BLaER1 treated with 17β-estradiol and CSF1 and Interleukin-3, amounts not matched to agents 10 nM and 100 nM (cell line): ENCODE data around the gene CCDC152.

Experiments
- H3K27ac ChIP-seq, 11 experiments: shearing (Covaris generic); formaldehyde crosslinking; 2 replicates each; pipeline ENCODE4 v1.8.1; 2022
- H3K27me3 ChIP-seq, 11 experiments: shearing (Covaris generic); formaldehyde crosslinking; 2 replicates each; pipeline ENCODE4 v1.8.1; 2022
- H3K36me3 ChIP-seq, 11 experiments: shearing (Covaris generic); formaldehyde crosslinking; 2 replicates each; pipeline ENCODE4 v1.8.1; 2022
- H3K4me1 ChIP-seq, 10 experiments: shearing (Covaris generic); formaldehyde crosslinking; 2 replicates each; pipeline ENCODE4 v1.8.1; 2022
- H3K4me2 ChIP-seq, 11 experiments: shearing (Covaris generic); formaldehyde crosslinking; 2 replicates each; pipeline ENCODE4 v1.8.1; 2022
- H3K4me3 ChIP-seq, 10 experiments: shearing (Covaris generic); formaldehyde crosslinking; 2 replicates each; pipeline ENCODE4 v1.8.1; 2022
- H3K9ac ChIP-seq, 11 experiments: shearing (Covaris generic); formaldehyde crosslinking; 2 replicates each; pipeline ENCODE4 v1.8.1; 2022
- H3K9me3 ChIP-seq, 11 experiments: shearing (Covaris generic); formaldehyde crosslinking; replicated peaks in 1 of 11; 2 replicates each; pipeline ENCODE4 v1.8.1; 2022
- H4K20me1 ChIP-seq, 11 experiments: shearing (Covaris generic); formaldehyde crosslinking; 2 replicates each; pipeline ENCODE4 v1.8.1; 2022
- Cebpa-rat ChIP-seq, 11 experiments: shearing (Covaris generic); IDR thresholded peaks; 2 replicates each; pipeline ENCODE4 v1.8.1; 2022

CCDC152 gene

GRCh38 chr5:42798284-42799240, 41.9 kb downstream of the CCDC152 start:
- no peaks in the 10 kb centered on the region for H3K4me1 ChIP-seq
- no peaks in the 10 kb centered on the region for H3K27me3 ChIP-seq
- TF ChIP-seq Cebpa-rat (IDR thresholded peaks at IDR 0.05) = no peak
- H3K36me3 ChIP-seq = peaks cover 0 to 34% (median 0%) of the 10 kb centered on the region in 11 experiments; a peak in 4 of 22 replicates
- peaks cover 0 to 4% (median 0%) of the 10 kb centered on the region in 11 experiments; a peak in 4 of 22 replicates for H3K9me3 ChIP-seq
- H4K20me1 ChIP-seq = peaks cover 0 to 47% (median 0%) of the 10 kb centered on the region in 11 experiments; a peak in 2 of 22 replicates
- no peak overlapping the region for H3K9ac ChIP-seq
- no peak overlapping the region for H3K4me3 ChIP-seq
- no peak overlapping the region for H3K27ac ChIP-seq
- H3K4me2 ChIP-seq = no peak overlapping the region

GRCh38 chr5:42799241-42799608, 42.6 kb downstream of the CCDC152 start:
- H4K20me1 ChIP-seq = peaks cover 0 to 54% (median 0%) of the 10 kb centered on the region in 11 experiments; a peak in 2 of 22 replicates

GRCh38 chr5:42799668-42800114, 43.1 kb downstream of the CCDC152 start:
- no peak overlapping the region for H3K4me3 ChIP-seq
- H3K36me3 ChIP-seq = peaks cover 0 to 45% (median 0%) of the 10 kb centered on the region in 11 experiments; a peak in 4 of 22 replicates
- H4K20me1 ChIP-seq = peaks cover 0 to 58% (median 0%) of the 10 kb centered on the region in 11 experiments; a peak in 2 of 22 replicates
- no peaks in the 10 kb centered on the region for H3K27me3 ChIP-seq
- no peak for TF ChIP-seq Cebpa-rat (IDR thresholded peaks at IDR 0.05)
- H3K4me2 ChIP-seq = no peak overlapping the region
- peaks cover 0 to 4% (median 0%) of the 10 kb centered on the region in 11 experiments; a peak in 3 of 22 replicates for H3K9me3 ChIP-seq
- H3K4me1 ChIP-seq = no peaks in the 10 kb centered on the region
- no peak overlapping the region for H3K9ac ChIP-seq
- H3K27ac ChIP-seq = no peak overlapping the region

More at GRCh38 chr5:42799241-42799608, 42.6 kb downstream of the CCDC152 start:
- no peak overlapping the region for H3K4me2 ChIP-seq
- H3K9me3 ChIP-seq = peaks cover 0 to 4% (median 0%) of the 10 kb centered on the region in 11 experiments; a peak in 3 of 22 replicates
- H3K27ac ChIP-seq = no peak overlapping the region
- no peak overlapping the region for H3K9ac ChIP-seq
- no peak overlapping the region for H3K4me3 ChIP-seq
- H3K36me3 ChIP-seq = peaks cover 0 to 41% (median 0%) of the 10 kb centered on the region in 11 experiments; a peak in 4 of 22 replicates
- H3K4me1 ChIP-seq = no peaks in the 10 kb centered on the region
- no peak for TF ChIP-seq Cebpa-rat (IDR thresholded peaks at IDR 0.05)
- H3K27me3 ChIP-seq = no peaks in the 10 kb centered on the region

GRCh38 chr5:42800748-42801330, 44.2 kb downstream of the CCDC152 start:
- Histone ChIP-seq H4K20me1 (peaks cover 0 to 70% (median 0%) of the 10 kb centered on the region in 11 experiments; a peak in 2 of 22 replicates), H3K9ac (no peak overlapping the region), H3K27ac (no peak overlapping the region), H3K4me1 (peaks cover 0 to under 1% (median 0%) of the 10 kb centered on the region in 10 experiments; a peak in 2 of 20 replicates), H3K9me3 (peaks cover 0 to 4% (median 0%) of the 10 kb centered on the region in 11 experiments; a peak in 3 of 22 replicates), H3K4me3 (no peak overlapping the region), H3K4me2 (no peak overlapping the region), H3K27me3 (no peaks in the 10 kb centered on the region), H3K36me3 (peaks cover 0 to 57% (median 0%) of the 10 kb centered on the region in 11 experiments; a peak in 4 of 22 replicates)
- no peak for TF ChIP-seq Cebpa-rat (IDR thresholded peaks at IDR 0.05)

- H4K20me1 ChIP-seq = peaks cover 0 to 78% (median 0%) of the 10 kb centered on the region in 11 experiments; a peak in 2 of 22 replicates
- H3K4me2 ChIP-seq = no peak overlapping the region
- H3K4me1 ChIP-seq = peaks cover 0 to 8% (median 0%) of the 10 kb centered on the region in 10 experiments; a peak in 5 of 20 replicates
- no peak overlapping the region for H3K27ac ChIP-seq
- H3K27me3 ChIP-seq = no peaks in the 10 kb centered on the region
- peaks cover 0 to 4% (median 0%) of the 10 kb centered on the region in 11 experiments; a peak in 3 of 22 replicates for H3K9me3 ChIP-seq
- no peak overlapping the region for H3K4me3 ChIP-seq
- no peak overlapping the region for H3K9ac ChIP-seq
- peaks cover 0 to 65% (median 0%) of the 10 kb centered on the region in 11 experiments; a peak in 4 of 22 replicates for H3K36me3 ChIP-seq
- TF ChIP-seq Cebpa-rat (IDR thresholded peaks at IDR 0.05) = no peak
Observed at GRCh38 chr5:42801516-42802166, 45.0 kb downstream of the CCDC152 start.

GRCh38 chr5:42804717-42805339, 48.2 kb downstream of the CCDC152 start:
- Histone ChIP-seq H3K27ac (no peak overlapping the region), H3K4me3 (no peak overlapping the region), H3K4me2 (no peak overlapping the region)

GRCh38 chr5:42806004-42806700, 49.5 kb downstream of the CCDC152 start:
- no peak overlapping the region for H3K27ac ChIP-seq
- no peaks in the 10 kb centered on the region for H3K27me3 ChIP-seq
- peaks cover 0 to 100% (median 0%) of the 10 kb centered on the region in 11 experiments; a peak in 2 of 22 replicates for H4K20me1 ChIP-seq
- no peak overlapping the region; a peak in 1 of 20 replicates for H3K4me3 ChIP-seq
- H3K9ac ChIP-seq = no peak overlapping the region
- peaks cover 0 to 27% (median under 1%) of the 10 kb centered on the region in 10 experiments; a peak in 5 of 20 replicates for H3K4me1 ChIP-seq
- peak overlapping the region in 2 of 11 experiments; percentile 67 to 89; a peak in 3 of 22 replicates for H3K4me2 ChIP-seq
- peaks cover 0 to 98% (median 0%) of the 10 kb centered on the region in 11 experiments; a peak in 3 of 22 replicates for H3K36me3 ChIP-seq
- TF ChIP-seq Cebpa-rat (IDR thresholded peaks at IDR 0.05) = no peak
- no peaks in the 10 kb centered on the region for H3K9me3 ChIP-seq

More at GRCh38 chr5:42804717-42805339, 48.2 kb downstream of the CCDC152 start:
- Histone ChIP-seq H3K27me3 (no peaks in the 10 kb centered on the region), H3K9ac (no peak overlapping the region), H4K20me1 (peaks cover 0 to 100% (median 0%) of the 10 kb centered on the region in 11 experiments; a peak in 2 of 22 replicates), H3K36me3 (peaks cover 0 to 95% (median 0%) of the 10 kb centered on the region in 11 experiments; a peak in 4 of 22 replicates), H3K4me1 (peaks cover 0 to 27% (median 0%) of the 10 kb centered on the region in 10 experiments; a peak in 5 of 20 replicates), H3K9me3 (no peaks in the 10 kb centered on the region)
- TF ChIP-seq Cebpa-rat (IDR thresholded peaks at IDR 0.05) = no peak
